Measurements from ENCODE around the gene PDS5A.

PDS5A gene

GRCh38 chr4:39892988-39893692 is 84.6 kb downstream of the PDS5A start:
- DNase-seq (ENCODE audit: extremely low spot score): no peak
- POLR2A ChIA-PET: no interaction called here
- CTCF ChIA-PET: interaction anchor here (0.9 to 2.9 kb wide), 7 partner anchors 10 to 424 kb away, joined by 3 to 8 read pairs (median 5); no protein-coding TSS in a partner anchor
- TF ChIP-seq CTCF (IDR thresholded peaks at IDR 0.05; ENCODE audit: control extremely low read depth, extremely low read depth, low read depth, missing control alignments): no peak

GRCh38 chr4:39889226-39889625 is 88.5 kb downstream of the PDS5A start:
- POLR2A ChIA-PET: no interaction called here
- TF ChIP-seq CTCF (IDR thresholded peaks at IDR 0.05; ENCODE audit: control extremely low read depth, extremely low read depth, low read depth, missing control alignments): no peak
- CTCF ChIA-PET: no interaction called here

GRCh38 chr4:39888541-39888940 is 89.2 kb downstream of the PDS5A start:
- no peak for TF ChIP-seq CTCF (IDR thresholded peaks at IDR 0.05; ENCODE audit: control extremely low read depth, extremely low read depth, low read depth, missing control alignments)
- ChIA-PET CTCF (no interaction called here), POLR2A (no interaction called here)
- no peak for DNase-seq (ENCODE audit: extremely low spot score)

More at GRCh38 chr4:39889226-39889625, 88.5 kb downstream of the PDS5A start:
- no peak for DNase-seq (ENCODE audit: extremely low spot score)

- CTCF ChIA-PET: interaction anchor here (1.6 kb wide), 2 partner anchors 10 to 13 kb away, joined by 3 to 6 read pairs; no protein-coding TSS in a partner anchor
- POLR2A ChIA-PET: no interaction called here
- no peak for TF ChIP-seq CTCF (IDR thresholded peaks at IDR 0.05; ENCODE audit: control extremely low read depth, extremely low read depth, low read depth, missing control alignments)
- DNase-seq (ENCODE audit: extremely low spot score): no peak
Observed at GRCh38 chr4:39883646-39884045, 94.1 kb downstream of the PDS5A start.

GRCh38 chr4:39881789-39882188 is 95.9 kb downstream of the PDS5A start:
- no peak for DNase-seq (ENCODE audit: extremely low spot score)
- ChIA-PET CTCF (interaction anchor here (0.7 to 1.2 kb wide), 2 partner anchors 10 to 13 kb away, joined by 3 read pairs; no protein-coding TSS in a partner anchor), POLR2A (no interaction called here)
- no peak for TF ChIP-seq CTCF (IDR thresholded peaks at IDR 0.05; ENCODE audit: control extremely low read depth, extremely low read depth, low read depth, missing control alignments)

GRCh38 chr4:39877971-39878370 is 99.7 kb downstream of the PDS5A start:
- POLR2A ChIA-PET: no interaction called here
- no peak for TF ChIP-seq CTCF (IDR thresholded peaks at IDR 0.05; ENCODE audit: control extremely low read depth, extremely low read depth, low read depth, missing control alignments)
- no peak for DNase-seq (ENCODE audit: extremely low spot score)
- CTCF ChIA-PET: interaction anchor here (2.4 kb wide), 1 partner anchor 9 kb away, joined by 6 read pairs; no protein-coding TSS in a partner anchor
